ENCODE measurements around the gene G6PC2. TPM values are rescaled to one million over a fixed set of nuclear protein-coding genes. Genes with fewer than 3 reads are reported as not detected.

The G6PC2 gene
- total and polyA plus RNA-seq, 10 of the 15 experiments (the other 5 are each of a cell fraction or from before 2014, with no cell fraction given), result not detected

DNA sequence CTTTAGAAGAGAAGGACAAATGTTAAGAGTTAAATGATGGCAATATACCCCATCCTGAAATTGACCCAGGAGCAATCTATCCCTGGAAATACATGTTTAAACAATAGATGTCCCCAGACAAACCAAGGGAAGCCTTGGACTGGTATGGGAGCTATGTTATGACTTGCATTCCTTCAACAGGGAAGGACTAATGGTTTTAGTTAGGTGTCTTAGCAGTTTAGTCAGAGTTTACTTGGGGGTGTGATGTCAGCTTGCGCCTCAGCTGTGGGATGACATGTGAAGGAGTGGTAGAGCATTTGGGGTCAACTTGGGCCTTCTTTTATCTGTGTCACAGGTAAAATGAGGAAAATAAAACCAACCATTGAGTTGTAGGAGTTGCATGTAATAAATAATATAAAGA, 47.6 kb upstream of the G6PC2 start (continued):
- no peak for TF ChIP-seq ZBTB40 (IDR thresholded peaks at IDR 0.05; ENCODE audit: borderline replicate concordance)
- TF ChIP-seq CUX1 (IDR thresholded peaks at IDR 0.05; ENCODE audit: insufficient replicate concordance, low read depth, low read length), result no peak
- TF ChIP-seq MTA2 (IDR thresholded peaks at IDR 0.05; ENCODE audit: low read depth), result no peak
- TF ChIP-seq NBN (IDR thresholded peaks at IDR 0.05), result no peak
- TF ChIP-seq, protein P1, sequence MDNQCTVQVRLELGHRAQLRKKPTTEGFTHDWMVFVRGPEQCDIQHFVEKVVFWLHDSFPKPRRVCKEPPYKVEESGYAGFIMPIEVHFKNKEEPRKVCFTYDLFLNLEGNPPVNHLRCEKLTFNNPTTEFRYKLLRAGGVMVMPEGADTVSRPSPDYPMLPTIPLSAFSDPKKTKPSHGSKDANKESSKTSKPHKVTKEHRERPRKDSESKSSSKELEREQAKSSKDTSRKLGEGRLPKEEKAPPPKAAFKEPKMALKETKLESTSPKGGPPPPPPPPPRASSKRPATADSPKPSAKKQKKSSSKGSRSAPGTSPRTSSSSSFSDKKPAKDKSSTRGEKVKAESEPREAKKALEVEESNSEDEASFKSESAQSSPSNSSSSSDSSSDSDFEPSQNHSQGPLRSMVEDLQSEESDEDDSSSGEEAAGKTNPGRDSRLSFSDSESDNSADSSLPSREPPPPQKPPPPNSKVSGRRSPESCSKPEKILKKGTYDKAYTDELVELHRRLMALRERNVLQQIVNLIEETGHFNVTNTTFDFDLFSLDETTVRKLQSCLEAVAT (IDR thresholded peaks at IDR 0.05), result no peak
- TF ChIP-seq ZBTB4 (CRISPR knock-in tag; IDR thresholded peaks at IDR 0.05), result no peak
